ENCODE results near the gene PTPRT.

GRCh38 chr20:42083280-42083679 is 1106.4 kb downstream of the PTPRT start:
- TF ChIP-seq EZH2phosphoT487 (conservative IDR thresholded peaks at IDR 0.05; ENCODE audit: low read length), result no peak
- TF ChIP-seq CTCF (IDR thresholded peaks at IDR 0.05; ENCODE audit: insufficient read depth, low read length, poor library complexity, severe bottlenecking), result no peak

Data from SU-DHL-6 (cell line).